GM12875 (cell line): Measurements from ENCODE around the gene SMC3.

Experiments used
- H3K4me3 ChIP-seq: one replicate; pipeline ENCODE4 v1.5.1; 2011; ENCODE audit warnings: low read depth, low read length, control low read depth
- TF ChIP-seq, protein P1 (sequence below): IDR thresholded peaks from 2 replicates; pipeline ENCODE4 v1.5.1; 2011; ENCODE audit warnings: low read depth, mild to moderate bottlenecking, control low read depth, inconsistent platforms, low read length, moderate library complexity, borderline replicate concordance; ENCODE audit not compliant: insufficient read depth

The SMC3 gene

DNA sequence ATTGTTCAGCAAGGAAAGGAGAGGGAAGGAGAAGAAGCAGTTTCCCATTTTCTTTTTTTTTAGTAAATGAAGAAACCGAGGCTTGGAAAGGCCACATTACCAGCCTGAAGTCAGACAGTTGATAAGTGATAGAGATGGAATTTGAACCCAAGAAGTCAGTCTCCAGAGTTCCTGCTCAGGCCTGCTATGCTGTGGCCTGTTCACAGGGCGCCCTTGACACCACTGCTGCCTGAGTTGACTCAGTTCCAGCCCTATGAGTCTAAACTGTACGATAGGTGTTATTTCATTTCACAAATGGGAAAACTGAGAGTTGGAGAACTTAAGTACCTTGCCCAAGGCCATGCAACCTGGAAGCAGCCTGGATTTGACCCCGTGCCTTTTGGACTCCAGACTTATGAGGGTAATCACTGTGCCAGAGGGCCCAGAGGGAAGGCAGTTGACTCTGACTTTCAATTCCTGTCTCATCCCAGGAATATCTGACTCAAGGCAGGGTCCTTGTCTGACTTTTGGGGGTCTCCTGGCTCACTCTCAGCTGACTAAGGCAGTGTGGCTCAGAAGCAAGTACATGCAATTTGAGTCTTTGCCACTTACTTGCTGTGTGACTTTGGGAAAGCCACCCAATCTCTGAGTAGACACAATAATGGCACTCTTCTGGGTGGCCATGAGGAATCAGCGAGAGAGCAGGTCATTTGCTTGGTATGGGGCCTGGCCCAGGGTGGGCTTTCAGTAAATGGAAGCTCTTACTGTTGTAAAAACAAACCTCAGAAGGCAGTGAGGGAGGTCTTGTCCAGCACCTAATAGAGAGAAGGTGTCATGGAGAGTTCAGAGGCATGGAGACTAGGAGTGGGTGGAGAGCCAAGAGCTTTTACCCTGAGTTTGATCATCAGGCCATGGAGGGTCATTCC lies 58.7 kb downstream of the SMC3 start:
- no peak overlapping the region for H3K4me3 ChIP-seq
- TF ChIP-seq, protein P1, sequence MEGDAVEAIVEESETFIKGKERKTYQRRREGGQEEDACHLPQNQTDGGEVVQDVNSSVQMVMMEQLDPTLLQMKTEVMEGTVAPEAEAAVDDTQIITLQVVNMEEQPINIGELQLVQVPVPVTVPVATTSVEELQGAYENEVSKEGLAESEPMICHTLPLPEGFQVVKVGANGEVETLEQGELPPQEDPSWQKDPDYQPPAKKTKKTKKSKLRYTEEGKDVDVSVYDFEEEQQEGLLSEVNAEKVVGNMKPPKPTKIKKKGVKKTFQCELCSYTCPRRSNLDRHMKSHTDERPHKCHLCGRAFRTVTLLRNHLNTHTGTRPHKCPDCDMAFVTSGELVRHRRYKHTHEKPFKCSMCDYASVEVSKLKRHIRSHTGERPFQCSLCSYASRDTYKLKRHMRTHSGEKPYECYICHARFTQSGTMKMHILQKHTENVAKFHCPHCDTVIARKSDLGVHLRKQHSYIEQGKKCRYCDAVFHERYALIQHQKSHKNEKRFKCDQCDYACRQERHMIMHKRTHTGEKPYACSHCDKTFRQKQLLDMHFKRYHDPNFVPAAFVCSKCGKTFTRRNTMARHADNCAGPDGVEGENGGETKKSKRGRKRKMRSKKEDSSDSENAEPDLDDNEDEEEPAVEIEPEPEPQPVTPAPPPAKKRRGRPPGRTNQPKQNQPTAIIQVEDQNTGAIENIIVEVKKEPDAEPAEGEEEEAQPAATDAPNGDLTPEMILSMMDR: no peak

DNA sequence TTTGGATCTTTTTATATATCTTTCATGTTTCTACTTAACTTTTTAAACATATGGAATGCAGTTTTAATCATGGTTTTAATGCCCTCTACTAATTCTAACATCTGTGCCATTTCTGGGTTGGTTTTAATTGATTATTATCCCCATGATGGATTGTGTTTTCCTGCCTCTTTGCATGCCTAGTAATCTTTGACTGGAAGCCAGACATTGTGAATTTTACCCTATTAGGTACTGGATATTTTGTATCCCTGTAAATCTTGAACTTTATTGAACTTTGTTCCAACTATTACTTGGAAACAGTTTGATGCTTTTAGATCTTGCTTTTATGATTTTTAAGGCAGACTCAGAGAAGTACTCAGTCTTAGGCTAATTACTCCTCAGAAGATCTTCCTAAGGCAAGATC lies 60.7 kb downstream of the SMC3 start:
- TF ChIP-seq, protein P1: no peak

DNA sequence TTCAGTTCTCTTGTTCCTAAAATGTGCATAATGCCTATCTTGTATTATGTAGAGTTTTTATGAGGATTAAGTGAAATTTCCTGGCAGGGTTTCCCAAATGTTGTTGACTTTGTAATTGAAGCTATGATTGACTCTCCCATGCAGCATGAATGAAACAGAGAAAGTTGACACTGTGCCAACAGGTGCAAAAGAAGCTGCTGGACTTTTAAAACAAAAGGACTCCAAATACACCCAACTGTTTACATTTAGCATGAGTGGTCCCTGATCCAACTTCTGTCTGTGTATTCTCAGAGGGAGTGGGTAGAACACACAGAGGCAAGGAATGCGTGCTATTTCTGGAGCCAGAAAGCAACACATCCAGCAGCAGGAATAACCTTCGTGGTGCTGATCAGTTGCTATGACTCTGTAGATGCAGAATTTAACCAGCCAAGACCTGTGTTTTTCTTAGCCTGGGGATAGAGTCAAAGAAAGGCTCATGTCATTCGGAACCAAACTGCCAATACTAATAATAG lies 62.2 kb downstream of the SMC3 start:
- TF ChIP-seq, protein P1: no peak

More for the DNA sequence above, 60.7 kb downstream of the SMC3 start:
- no peak overlapping the region for H3K4me3 ChIP-seq

DNA sequence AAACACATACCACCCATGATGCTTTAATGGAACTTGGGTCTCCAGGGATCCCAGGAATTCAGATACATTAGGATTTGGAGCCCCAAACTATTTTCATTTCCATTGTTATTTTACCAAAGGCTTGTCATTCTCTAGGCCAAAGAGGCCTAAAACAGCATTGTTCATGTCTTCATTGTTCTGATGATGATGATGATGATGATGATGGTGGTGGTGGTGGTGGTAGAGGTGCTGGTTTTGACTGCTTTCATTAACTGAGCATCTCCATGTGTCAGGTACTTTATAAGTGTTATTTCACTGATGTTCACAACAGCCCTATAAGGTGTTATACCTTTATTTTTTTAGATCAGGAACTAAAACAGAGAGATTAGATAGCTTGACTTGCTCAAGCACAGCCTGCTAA lies 64.4 kb downstream of the SMC3 start:
- H3K4me3 ChIP-seq: no peak overlapping the region
- TF ChIP-seq, protein P1: no peak

More for the DNA sequence above, 62.2 kb downstream of the SMC3 start:
- no peak overlapping the region for H3K4me3 ChIP-seq

DNA sequence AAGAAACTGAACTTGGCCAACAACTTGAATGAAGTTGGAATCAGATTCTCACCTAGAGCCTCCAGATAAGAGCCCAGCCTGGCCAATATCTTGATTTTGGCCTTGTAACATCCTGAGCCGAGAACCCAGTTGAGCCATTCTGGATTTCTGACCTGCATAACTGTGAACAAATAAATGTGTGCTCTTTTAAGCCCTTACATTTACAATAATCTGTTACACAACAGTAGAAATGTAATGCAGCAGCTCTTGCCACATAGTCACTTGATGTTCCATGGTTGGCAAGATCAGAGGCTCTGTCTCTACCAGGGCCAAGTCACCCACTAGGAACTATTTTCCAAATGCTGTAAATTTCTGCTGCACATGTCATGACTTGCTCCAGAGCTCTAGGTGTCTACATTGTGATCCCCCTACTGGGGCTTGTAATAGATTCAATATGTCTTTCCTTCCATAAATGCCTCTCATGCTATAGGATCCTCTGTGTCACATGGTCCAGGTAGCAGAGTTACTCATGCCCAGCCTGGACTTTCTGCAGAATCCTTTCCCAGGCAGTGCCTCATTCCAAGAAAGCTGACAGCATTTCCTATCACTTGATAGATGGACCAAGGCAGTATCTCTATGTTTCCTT lies 65.2 kb downstream of the SMC3 start:
- TF ChIP-seq, protein P1: no peak
- no peak overlapping the region for H3K4me3 ChIP-seq

DNA sequence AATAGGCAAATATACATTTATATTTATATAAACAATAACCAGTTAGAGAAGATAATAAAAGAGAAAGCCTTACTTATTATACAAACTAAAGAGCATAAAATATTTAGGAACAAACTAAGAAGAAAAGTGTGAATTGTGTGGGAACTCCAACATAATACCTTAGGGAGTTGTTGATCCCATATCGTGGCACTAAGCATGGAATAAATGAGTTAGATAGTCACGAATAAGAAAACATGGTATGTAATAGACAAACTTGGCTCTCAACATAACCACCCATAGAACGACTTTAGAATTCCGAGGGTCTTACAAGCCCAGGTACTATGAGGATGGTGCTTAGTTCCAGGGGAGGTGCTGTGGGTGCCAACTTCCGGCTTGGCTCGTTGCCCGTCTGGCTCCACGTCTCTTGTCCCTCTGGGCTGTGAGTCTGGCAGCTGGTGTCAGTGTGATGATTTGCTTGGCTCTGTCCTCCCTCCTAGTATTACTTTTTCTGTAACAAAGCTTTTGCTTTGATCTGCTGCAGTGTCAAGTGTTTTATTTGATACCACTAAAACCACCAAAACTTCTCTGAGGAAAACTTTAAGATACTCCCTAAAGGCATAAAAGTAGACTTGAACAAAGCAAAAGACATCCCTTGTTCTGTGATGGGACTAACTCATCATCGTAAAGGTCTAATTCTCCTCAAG lies 67.2 kb downstream of the SMC3 start:
- no peak overlapping the region for H3K4me3 ChIP-seq
- TF ChIP-seq, protein P1: no peak
